Measurements from ENCODE around the gene TFIP11.

DNA sequence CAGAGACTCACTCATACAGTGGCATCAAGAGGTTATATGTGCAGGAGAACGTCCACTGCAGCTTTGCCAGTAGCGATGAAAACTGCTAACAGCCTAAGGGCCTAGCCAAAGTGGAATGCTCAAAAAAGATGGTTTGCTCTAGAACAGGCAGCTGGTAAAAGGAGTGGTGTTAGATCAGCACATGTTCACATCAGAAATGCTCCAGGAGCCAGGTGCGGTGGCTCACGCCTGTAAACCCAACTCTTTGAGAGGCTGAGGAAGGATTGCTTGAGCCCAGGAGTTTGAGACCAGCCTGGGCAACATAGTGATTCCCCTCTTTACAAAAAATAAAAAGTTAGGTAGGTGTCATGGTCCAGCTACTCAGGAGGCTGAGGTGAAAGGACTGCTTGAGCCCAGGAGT, 10.3 kb upstream of the TFIP11 start:
- TF ChIP-seq POLR2AphosphoS5 (IDR thresholded peaks at IDR 0.05; ENCODE audit: borderline replicate concordance, low read depth, low read length) (no peak), EZH2 (IDR thresholded peaks at IDR 0.05) (no peak), FOXP2 (optimal IDR thresholded peaks at IDR 0.05; ENCODE audit: control extremely low read depth, extremely low read length, insufficient read depth) (no peak)

All from SK-N-MC (cell line).